WTC11 (cell line): ENCODE measurements around the gene SESTD1.

Experiments used
- ARID4B ChIP-seq: sonication (generic); formaldehyde crosslinking; IDR thresholded peaks from 2 replicates; pipeline ENCODE4 v1.8.0; 2023; ENCODE audit warnings: missing genetic modification reagents, mild to moderate bottlenecking, borderline replicate concordance
- ATF6 ChIP-seq: sonication (generic); formaldehyde crosslinking; IDR thresholded peaks from 2 replicates; pipeline ENCODE4 v1.8.1; 2023; ENCODE audit warnings: mild to moderate bottlenecking, missing genetic modification reagents
- CTCF ChIP-seq: fragments of 200-600 bp; IDR thresholded peaks from 2 replicates; pipeline ENCODE4 v1.8.0; 2022; ENCODE audit warnings: antibody characterized with exemption
- MAX ChIP-seq: sonication (generic); formaldehyde crosslinking; IDR thresholded peaks from 2 replicates; pipeline ENCODE4 v1.8.0; 2022; ENCODE audit warnings: mild to moderate bottlenecking, missing genetic modification reagents
- NR3C1 ChIP-seq: sonication (generic); formaldehyde crosslinking; conservative IDR thresholded peaks from 2 replicates; pipeline ENCODE4 v1.8.1; 2023; ENCODE audit warnings: low read depth, mild to moderate bottlenecking, missing genetic modification reagents
- TEAD4 ChIP-seq: sonication (generic); formaldehyde crosslinking; IDR thresholded peaks from 2 replicates; pipeline ENCODE4 v1.8.0; 2022; ENCODE audit warnings: mild to moderate bottlenecking, missing genetic modification reagents
- ZNF138 ChIP-seq: sonication (generic); formaldehyde crosslinking; conservative IDR thresholded peaks from 2 replicates; pipeline ENCODE4 v1.8.1; 2022; ENCODE audit warnings: mild to moderate bottlenecking, moderate library complexity, missing genetic modification reagents
- ZNF425 ChIP-seq: fragments of 250-450 bp; sonication (Bioruptor Pico); conservative IDR thresholded peaks from 2 replicates; pipeline ENCODE4 v1.9.0; 2021; ENCODE audit warnings: mild to moderate bottlenecking
- ZNF532 ChIP-seq: fragments of 250-450 bp; sonication (Bioruptor Pico); IDR thresholded peaks from 2 replicates; pipeline ENCODE4 v1.9.0; 2021; ENCODE audit warnings: mild to moderate bottlenecking, borderline replicate concordance

- no peak for TF ChIP-seq ZNF138 (CRISPR knock-in tag)
- no peak for TF ChIP-seq CTCF
- TF ChIP-seq NR3C1 (CRISPR knock-in tag): no peak
- TF ChIP-seq TEAD4 (CRISPR knock-in tag): no peak
- no peak for TF ChIP-seq ARID4B (CRISPR knock-in tag)
- TF ChIP-seq ATF6 (CRISPR knock-in tag): no peak
- no peak for TF ChIP-seq ZNF425
- TF ChIP-seq MAX (CRISPR knock-in tag): no peak
- no peak for TF ChIP-seq ZNF532 (CRISPR knock-in tag)
Measured at GRCh38 chr2:179239195-179239594, 25.4 kb downstream of the SESTD1 start.
